Measurements from ENCODE around the gene NUDT3. TPM values are rescaled to one million over a fixed set of nuclear protein-coding genes. Genes with fewer than 3 reads are reported as not detected.
"Not testable (repeated sequence)": the region's sequence is repeated elsewhere in the genome, so short reads cannot be mapped to it uniquely, and the experiment has no call there.

The NUDT3 gene
- total RNA-seq, 1 donor from 2014 or later: 30.7 TPM

GRCh38 chr6:34393191-34393965, 909 bp upstream of the NUDT3 start:
- DNase-seq (ENCODE audit: low spot score): no peak

GRCh38 chr6:34391786-34392496, 528 bp downstream of the NUDT3 start:
- peak; percentile 29 for DNase-seq (ENCODE audit: low spot score)

GRCh38 chr6:34391473-34391785, 1.0 kb downstream of the NUDT3 start:
- DNase-seq (ENCODE audit: low spot score): no peak

- DNase-seq (ENCODE audit: low spot score): peak; percentile 31
Observed at GRCh38 chr6:34390531-34391472, 1.7 kb downstream of the NUDT3 start.

GRCh38 chr6:34389034-34389433, 3.4 kb downstream of the NUDT3 start:
- no peak for DNase-seq (ENCODE audit: low spot score)

- DNase-seq (ENCODE audit: low spot score): no peak
Observed at GRCh38 chr6:34388421-34388820, 4.0 kb downstream of the NUDT3 start.

GRCh38 chr6:34386316-34387137, 5.9 kb downstream of the NUDT3 start:
- no peak for DNase-seq (ENCODE audit: low spot score)

GRCh38 chr6:34385793-34386195, 6.7 kb downstream of the NUDT3 start:
- no peak for DNase-seq (ENCODE audit: low spot score)

GRCh38 chr6:34384321-34385153, 7.9 kb downstream of the NUDT3 start:
- no peak for DNase-seq (ENCODE audit: low spot score)

- DNase-seq (ENCODE audit: low spot score): no peak
Observed at GRCh38 chr6:34383656-34384320, 8.7 kb downstream of the NUDT3 start.

- DNase-seq (ENCODE audit: low spot score): no peak
Observed at GRCh38 chr6:34383161-34383631, 9.3 kb downstream of the NUDT3 start.

GRCh38 chr6:34381081-34381480, 11.4 kb downstream of the NUDT3 start:
- no peak for DNase-seq (ENCODE audit: low spot score)

- no peak for DNase-seq (ENCODE audit: low spot score)
Observed at GRCh38 chr6:34378470-34378869, 14.0 kb downstream of the NUDT3 start.

- no peak for DNase-seq (ENCODE audit: low spot score)
Observed at GRCh38 chr6:34377984-34378383, 14.5 kb downstream of the NUDT3 start.

- not testable (repeated sequence) for DNase-seq (ENCODE audit: low spot score)
Observed at GRCh38 chr6:34377571-34377970, 14.9 kb downstream of the NUDT3 start.

- no peak for DNase-seq (ENCODE audit: low spot score)
Observed at GRCh38 chr6:34375833-34376232, 16.6 kb downstream of the NUDT3 start.

GRCh38 chr6:34374508-34374907, 18.0 kb downstream of the NUDT3 start:
- DNase-seq (ENCODE audit: low spot score): no peak

GRCh38 chr6:34374069-34374468, 18.4 kb downstream of the NUDT3 start:
- DNase-seq (ENCODE audit: low spot score): no peak

GRCh38 chr6:34373511-34373910, 19.0 kb downstream of the NUDT3 start:
- no peak for DNase-seq (ENCODE audit: low spot score)

GRCh38 chr6:34371865-34372264, 20.6 kb downstream of the NUDT3 start:
- not testable (repeated sequence) for DNase-seq (ENCODE audit: low spot score)

All from mucosa of gallbladder (tissue), 1 donor.